Spleen (tissue), 7 donors: Measurements from ENCODE around the gene CDIP1.

ENCODE experiments used
- CTCF ChIP-seq, 11 experiments: fragments of 200-600 bp in 7 of 11; fragments of 450-650 bp in 4 of 11; sonication (generic) in 4 of 11; IDR thresholded peaks in 8 of 11; conservative IDR thresholded peaks in 3 of 11; 1 replicate in 7 of 11; 2 replicates in 4 of 11; pipeline versions ENCODE4 v1.4.0 to v1.8.0; 2016 to 2021; ENCODE audit warnings: antibody characterized with exemption in 11 of 11, inconsistent platforms in 4 of 11, mild to moderate bottlenecking in 1 of 11
- POLR2AphosphoS5 ChIP-seq, 3 donors: sonication (generic); formaldehyde crosslinking; IDR thresholded peaks; one replicate each; pipeline ENCODE4 v1.5.1; 2017; ENCODE audit warnings: antibody characterized with exemption in 3 of 3
- donor health status: DM: no; HTN: no; CAD: no; lungs with moderate emphysema.
- donor health status: DM: no; HTN: no; CAD: no.
- donor health status: DM: no; HTN: no; CAD: no.

GRCh38 chr16:4499196-4499555, 39.4 kb downstream of the CDIP1 start:
- TF ChIP-seq CTCF (IDR thresholded peaks at IDR 0.05 in 8 of 11, conservative IDR thresholded peaks at IDR 0.05 in 3 of 11) = no peak
- no peak for TF ChIP-seq POLR2AphosphoS5 (IDR thresholded peaks at IDR 0.05)
